GM04504 (cell line): ENCODE results near the gene FUT7.

Experiments used
- DNase-seq: peaks from one replicate; pipeline ENCODE4 v3.0.0-alpha.2; 2012; ENCODE audit warnings: low read depth

FUT7 gene

GRCh38 chr9:137001857-137002645, 29.8 kb downstream of the FUT7 start:
- no peak for DNase-seq

- DNase-seq = no peak
These were observed 31.5 kb downstream of the FUT7 start for GRCh38 chr9:137000177-137000930.

GRCh38 chr9:136997830-136998234, 34.1 kb downstream of the FUT7 start:
- no peak for DNase-seq

GRCh38 chr9:136997371-136997770, 34.5 kb downstream of the FUT7 start:
- no peak for DNase-seq

GRCh38 chr9:136996361-136997292, 35.3 kb downstream of the FUT7 start, which contains the start of gene CLIC3:
TSS of gene CLIC3 (minus strand) at chr9:136996568. CDS start at chr9:136996543, 25 bp downstream.
- no peak for DNase-seq

GRCh38 chr9:136995772-136996311, 36.0 kb downstream of the FUT7 start:
- DNase-seq = no peak

- DNase-seq = no peak
These were observed 36.5 kb downstream of the FUT7 start for GRCh38 chr9:136995362-136995761.

GRCh38 chr9:136994888-136995230, 37.0 kb downstream of the FUT7 start:
- no peak for DNase-seq

- no peak for DNase-seq
These were observed 37.6 kb downstream of the FUT7 start for GRCh38 chr9:136994180-136994887.

GRCh38 chr9:136992819-136993369, 39.0 kb downstream of the FUT7 start:
- DNase-seq = no peak

- peak; percentile 67 for DNase-seq
These were observed 39.7 kb downstream of the FUT7 start, which contains the start of gene PAXX for GRCh38 chr9:136991993-136992818. TSS of gene PAXX (plus strand) at chr9:136992422. CDS start at chr9:136992444, 22 bp downstream.

- DNase-seq = no peak
These were observed 41.5 kb downstream of the FUT7 start for GRCh38 chr9:136990242-136990911.

- DNase-seq = no peak
These were observed 43.0 kb downstream of the FUT7 start for GRCh38 chr9:136988872-136989271.

- DNase-seq = no peak
These were observed 46.0 kb downstream of the FUT7 start for GRCh38 chr9:136985853-136986252.

GRCh38 chr9:136985027-136985602, 46.8 kb downstream of the FUT7 start:
- DNase-seq = no peak

- no peak for DNase-seq
These were observed 47.3 kb downstream of the FUT7 start for GRCh38 chr9:136984464-136985026.

- no peak for DNase-seq
These were observed 48.1 kb downstream of the FUT7 start for GRCh38 chr9:136983656-136984314.

- DNase-seq = no peak
These were observed 48.7 kb downstream of the FUT7 start for GRCh38 chr9:136983167-136983566.
